Activated T-cell treated with anti-CD3 and anti-CD28 coated beads for 48 hours (primary cell): ENCODE measurements around the gene TC2N.
"Not testable (repeated sequence)": the region's sequence is repeated elsewhere in the genome, so short reads cannot be mapped to it uniquely, and the experiment has no call there.

Experiments
- DNase-seq: peaks from one replicate; pipeline ENCODE4 v3.0.0-alpha.2; 2020; ENCODE audit warnings: low read depth

The TC2N gene

DNA sequence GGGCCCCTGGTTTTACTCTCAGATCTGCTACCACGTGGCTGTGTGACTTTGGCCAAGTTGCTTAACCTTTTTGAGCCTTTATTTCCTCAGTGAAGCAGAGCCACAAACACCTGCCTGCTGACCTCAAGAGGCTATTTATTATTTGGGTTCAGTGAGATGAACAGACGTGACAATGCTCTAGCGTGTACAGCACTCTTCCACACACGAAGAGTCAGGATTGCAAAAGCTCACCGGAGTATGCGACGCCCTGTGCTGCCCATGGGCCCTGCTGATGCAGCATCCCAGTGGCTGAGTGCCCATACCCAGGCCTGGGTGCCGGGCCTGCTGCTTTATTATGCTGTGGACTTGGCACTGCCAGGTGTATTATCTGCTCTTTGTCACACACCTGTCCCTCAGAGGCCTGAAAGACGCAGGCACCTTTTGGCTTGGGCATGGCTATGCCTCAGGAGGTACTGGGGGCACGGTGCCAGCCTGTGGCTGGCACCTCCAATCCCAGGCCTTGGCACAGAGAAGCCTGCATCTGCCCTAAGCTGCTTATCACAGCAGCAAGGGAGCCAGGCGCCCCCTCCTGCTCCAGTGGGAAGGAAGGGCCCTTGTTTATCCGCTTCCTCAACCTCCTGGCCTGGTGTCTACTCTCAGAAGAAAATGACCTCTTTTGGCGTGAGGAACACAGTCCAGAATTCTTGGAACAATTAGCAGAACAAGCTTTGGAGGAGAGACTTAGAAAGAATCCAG is 22.3 kb upstream of the TC2N start:
- DNase-seq, result no peak

DNA sequence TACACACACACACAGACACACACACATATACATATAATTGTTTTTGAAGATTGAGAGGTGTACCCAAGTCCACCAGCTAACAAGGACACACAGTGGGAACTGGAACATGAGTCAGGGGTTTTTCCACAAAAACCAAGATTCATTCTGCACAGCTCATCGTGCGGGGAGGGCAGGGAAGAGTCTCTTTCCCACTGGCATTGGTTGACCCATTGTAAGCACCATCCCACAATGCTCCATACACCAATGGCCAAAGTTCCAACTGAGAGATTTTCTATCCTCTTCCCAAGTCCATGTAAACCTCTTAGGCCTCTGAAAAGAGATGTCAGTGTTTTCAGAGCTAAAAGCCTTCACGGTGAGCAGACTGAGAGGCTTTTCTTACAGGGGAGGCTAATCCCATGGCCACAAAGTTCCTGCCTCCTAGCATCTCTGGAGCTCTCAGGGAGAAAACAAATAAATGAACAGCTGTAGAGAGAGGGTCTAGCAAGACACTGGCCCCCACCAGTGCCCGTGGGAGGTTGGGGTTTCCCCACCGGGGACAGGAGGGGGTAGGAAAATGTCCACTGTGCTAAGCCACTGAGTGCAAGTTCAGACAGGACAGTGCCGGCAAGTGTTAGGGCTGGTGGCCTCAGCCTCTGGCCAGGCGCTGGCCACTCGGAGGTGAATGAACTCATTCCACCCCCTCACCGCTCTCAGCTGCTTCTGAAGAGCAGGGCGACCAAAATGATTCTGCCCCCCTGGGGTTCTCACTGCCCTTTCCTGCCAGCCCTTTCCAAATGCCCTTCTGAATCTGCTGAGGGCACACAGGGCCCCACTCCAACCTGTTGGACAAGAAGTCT is 21.5 kb upstream of the TC2N start:
- DNase-seq, result no peak

GRCh38 chr14:91886961-91887360 is 19.6 kb upstream of the TC2N start:
- DNase-seq, result no peak

DNA sequence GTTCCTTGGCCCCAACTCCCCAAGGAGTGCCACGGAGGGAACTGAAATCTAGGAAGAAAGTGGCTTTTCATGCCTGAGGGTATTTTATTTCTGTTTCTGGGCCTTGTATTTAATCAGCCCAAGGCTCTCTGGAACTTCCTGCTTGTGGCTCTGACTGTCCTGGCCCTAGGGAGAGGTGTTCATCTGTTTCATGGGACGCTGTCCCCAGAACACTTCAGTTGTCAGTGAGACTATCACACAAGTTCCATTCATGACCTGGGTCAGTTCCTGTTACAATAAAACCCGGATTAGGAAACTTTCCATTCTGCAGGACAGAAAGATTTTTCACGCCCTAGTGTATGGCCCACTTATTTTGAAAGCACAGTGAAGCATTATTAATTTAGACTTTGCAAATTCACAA is 18.5 kb upstream of the TC2N start:
- DNase-seq, result no peak

- DNase-seq, result no peak
Observed at GRCh38 chr14:91885113-91885712, 17.9 kb upstream of the TC2N start.

- DNase-seq, result no peak
Observed at GRCh38 chr14:91884664-91885063, 17.3 kb upstream of the TC2N start.

DNA sequence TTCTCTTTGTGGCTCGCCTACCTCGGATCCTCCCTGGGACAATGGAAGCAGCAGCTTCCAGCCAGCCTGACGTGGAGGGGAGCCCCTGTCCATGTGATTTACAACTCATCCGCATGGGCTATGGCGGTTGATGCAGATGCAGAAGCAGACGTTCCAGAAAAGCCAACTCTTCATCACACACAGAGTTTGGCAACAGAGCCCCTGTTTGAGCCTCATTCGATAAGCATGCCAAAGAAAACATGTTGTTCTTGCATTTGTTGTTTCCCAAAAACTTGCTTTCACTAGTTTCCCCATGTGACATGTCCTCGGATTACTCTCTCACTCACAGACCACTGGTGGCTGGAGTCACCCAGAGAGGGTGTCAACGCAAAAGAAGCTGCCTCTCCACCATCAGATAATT is 16.4 kb upstream of the TC2N start:
- DNase-seq, result no peak

DNA sequence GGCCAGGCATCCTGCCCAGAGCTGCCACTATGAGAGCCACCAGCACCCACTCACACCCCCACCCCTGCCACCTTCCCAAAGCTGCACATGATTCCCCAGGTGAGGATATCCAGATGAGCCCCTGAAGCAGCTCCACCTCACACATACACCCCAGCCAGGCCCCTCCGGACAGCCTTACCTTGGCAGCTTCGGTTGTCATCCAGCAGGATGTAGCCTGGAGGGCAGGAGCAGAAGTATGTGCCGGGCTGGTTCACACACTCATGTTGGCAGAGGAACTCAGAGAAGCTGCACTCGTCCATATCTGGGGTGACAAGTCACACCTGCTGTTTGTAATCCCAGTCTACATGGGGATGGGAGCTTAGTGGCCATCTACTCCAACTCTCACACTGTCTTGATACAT is 15.4 kb upstream of the TC2N start:
- no peak for DNase-seq

DNA sequence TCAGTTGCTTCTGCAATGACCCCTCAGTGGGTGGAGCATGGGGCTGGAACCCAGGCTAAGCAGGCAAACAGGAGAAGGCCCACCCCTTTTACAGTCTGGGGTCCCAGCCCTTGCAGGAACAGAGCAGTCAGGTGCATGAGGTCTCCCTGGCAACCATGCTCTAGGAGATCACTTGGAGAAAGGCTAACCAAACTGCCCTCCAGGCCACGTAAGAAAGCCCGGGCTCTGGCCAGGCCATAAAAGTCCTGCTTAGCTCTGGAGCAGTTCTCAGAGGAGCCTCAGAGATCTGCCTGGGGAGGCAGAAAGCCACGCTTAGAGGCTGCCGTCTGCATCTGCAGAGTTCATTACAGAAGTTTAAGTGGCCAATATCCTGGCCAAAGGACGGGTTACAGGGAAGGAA is 15.0 kb upstream of the TC2N start:
- DNase-seq, result no peak

DNA sequence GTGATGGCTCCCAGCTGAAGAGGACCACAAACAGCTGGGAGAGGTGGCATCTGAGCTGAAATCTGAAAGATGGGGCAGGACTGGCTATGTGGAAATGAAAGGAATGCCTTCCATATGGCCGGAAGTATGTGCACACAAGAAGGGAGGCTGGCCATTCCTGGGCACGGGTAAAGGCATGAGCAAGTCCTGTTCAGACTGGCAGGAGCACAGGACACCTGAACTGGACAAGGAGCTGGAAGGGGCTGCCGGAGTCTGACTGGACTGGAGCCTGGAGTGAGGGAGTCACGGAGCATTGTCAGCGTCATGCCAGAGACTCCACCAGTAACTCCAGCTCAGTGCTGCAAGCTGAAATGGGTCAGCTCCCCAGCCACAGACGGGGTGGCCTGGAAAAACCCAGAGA is 11.9 kb upstream of the TC2N start:
- DNase-seq, result no peak

GRCh38 chr14:91878274-91878673 is 10.9 kb upstream of the TC2N start:
- DNase-seq, result no peak

DNA sequence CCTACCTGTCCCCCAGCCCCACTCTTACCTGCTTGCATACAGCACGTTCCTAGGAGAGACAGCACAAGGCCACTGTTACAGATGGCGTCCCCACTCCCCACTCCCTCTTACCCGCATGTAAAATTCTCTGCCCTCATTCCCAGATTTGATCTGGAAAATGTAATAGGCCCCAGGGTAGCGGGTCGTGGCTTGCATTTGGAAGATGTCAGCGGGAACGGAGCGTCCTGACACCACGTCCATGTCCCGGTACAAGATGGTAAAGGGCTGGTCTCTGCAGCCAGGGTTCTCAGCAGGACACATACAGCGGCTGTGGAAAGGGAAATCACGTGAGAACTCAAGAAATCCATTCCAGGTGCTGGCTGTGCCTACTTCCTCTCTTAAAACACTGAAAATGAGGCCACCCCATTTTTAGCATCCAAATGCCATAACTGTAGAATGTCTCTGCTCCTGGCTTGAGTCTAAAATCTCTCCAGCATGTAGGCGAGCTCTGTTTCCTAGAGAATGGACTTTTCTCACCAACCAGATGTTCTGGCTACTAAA is 10.1 kb upstream of the TC2N start:
- DNase-seq, result no peak

DNA sequence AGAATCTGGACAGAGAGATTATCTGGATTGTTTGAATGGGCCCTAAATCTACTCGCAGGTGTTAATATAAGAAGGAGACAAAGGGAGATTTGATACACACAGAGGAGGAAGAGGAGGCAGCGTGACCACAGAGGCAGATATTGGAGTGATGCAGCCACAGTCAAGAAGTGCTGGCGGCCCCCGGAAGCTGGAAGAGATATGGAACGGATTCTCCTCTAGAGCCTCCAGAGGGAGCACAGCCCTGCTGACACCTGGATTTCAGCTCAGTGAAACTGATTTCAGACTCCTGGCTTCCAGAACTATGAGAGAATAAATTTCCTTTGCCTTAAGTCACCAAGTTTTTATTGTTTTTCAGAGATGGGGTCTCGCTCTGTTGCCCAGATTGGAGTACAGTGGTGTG is 9.2 kb upstream of the TC2N start:
- DNase-seq, result no peak

DNA sequence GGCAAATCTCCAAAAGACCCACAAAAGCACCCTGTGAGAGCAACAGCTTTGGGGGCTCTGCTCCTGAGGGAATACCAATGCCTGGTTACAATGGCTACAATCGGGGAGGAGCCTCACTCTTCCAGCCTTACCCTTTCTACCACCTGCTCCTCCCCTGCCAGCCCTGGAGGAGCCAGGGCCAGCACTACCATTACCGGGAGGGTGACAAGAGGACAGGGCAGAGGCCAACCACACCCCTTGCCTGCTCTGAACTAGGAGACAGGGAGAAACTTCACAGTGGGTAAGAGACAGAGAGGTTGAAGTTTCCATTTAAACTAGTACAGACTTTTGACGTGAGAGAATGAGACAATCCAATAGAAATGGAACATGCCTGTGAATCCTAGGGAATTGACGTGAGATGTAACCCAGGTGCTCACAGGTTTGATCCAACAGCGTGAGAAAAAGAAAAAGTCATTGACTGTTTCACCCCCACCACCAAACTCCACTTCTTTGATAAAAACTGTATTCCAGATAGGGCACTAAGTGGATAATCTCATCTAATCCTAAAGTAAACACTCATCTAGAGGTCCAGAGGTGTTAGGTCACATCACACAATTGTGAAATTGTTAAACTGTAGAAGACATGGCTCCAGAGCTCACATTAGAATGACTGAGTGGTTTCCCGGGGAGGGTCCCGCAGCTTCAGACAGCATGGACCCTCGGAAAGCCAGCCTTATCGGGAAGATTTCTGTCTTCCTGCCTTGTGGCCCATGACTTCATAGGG is 8.4 kb upstream of the TC2N start:
- no peak for DNase-seq

DNA sequence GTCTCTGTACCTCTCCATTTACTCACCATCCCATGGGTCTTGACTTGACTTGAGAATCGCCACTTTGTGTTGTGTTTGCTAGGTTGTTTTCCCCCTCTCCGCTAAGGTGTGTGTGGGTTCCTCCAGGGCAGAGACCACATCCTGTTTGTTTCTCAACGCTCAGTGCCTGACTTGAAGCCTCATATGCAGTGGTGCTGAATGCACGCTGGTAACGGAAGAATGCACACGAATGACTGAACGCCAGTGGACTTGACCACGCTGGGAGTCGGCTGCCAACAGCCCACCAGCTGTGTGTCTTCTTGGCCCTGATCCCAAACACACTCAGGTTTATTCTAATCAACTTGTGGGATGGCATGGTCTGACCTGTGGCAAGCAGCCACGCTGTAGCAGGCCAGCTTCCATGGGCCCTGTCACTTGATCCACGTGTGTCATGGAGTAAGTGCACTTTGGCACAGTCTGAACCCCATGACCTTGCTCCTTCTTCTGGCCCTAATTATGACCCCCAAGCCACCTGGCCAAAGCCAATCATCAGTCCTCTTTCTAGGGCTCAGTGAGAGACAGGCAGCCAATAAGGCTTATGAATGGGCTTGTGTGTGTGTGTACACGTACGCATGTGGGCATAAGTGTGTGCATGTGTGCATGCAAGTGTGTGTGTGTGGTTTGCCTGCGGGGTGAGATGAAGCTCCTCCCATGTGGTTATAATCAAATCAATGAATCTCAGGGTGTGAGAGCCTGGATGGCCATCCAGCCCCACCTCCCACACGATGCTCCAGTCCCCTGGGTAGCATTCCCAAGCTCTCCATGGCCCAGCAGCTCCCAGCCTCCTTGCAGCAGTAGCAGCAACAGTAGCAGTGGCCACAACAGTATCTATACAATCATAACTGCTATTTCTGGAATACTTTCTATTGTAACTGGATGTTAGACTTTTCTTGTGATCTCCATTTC is 6.4 kb upstream of the TC2N start:
- DNase-seq, result no peak

DNA sequence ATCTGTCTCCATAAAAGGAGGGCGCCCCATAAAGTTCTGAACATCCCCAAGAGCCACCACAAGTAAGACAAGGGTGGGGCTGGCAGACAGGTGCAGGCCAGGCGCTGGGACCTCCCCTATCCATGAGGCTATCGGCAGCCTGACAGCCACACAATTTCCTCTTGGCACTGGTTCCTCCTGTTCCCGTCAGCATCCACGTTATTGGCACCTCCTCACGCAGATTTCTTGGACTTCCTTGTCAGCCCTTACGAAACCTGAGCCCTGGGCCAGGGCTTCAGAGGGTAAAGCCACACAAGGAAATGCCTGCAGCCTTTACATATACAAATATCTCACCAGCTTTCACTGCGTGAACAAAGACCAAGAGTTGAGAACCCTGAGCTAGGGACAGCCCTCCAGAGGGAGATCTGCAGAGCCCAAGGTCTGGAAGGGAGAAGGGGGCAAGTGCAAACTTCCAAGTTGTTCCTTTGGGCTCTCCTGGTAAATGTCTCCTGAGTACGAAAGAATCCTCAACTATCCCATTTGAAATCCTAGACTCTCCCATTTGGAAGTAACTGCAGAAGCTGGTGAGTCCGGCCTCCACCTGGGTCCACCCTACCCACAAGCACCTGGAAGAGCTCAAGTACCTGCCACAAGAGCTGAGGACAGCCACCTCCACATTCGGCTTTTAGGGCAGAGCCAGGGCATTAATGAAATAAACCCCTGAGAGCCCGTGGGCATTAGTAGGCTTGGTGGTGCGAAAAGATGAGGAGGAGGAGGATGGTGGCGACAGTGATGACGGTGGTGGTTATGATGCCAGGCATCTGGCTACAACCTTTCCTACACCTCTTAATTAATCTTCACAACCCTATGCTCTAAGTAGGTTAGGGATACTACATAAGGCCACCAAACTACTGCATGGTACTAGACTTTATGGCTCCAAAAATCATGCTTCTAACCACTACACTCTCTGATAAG is 5.5 kb upstream of the TC2N start:
- no peak for DNase-seq

GRCh38 chr14:91872011-91872501 is 4.7 kb upstream of the TC2N start:
- DNase-seq, result no peak

DNA sequence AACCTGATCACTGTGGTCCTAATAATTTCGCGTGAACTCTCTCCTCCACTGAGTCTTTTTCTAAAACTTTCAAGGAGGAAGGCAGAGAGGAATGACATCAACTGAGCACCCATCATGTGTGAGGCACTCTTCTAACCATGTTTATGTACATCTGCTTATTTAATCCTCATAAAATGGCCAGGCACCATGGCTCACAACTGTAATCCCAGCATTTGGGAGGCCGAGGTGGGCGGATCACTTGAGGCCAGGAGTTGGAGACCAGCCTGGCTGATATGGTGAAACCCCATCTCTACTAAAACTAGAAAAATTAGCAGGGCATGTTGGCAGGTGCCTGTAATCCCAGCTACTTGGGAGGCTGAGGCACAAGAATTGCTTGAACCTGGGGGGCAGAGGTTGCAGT is 4.1 kb upstream of the TC2N start:
- DNase-seq, result not testable (repeated sequence)

DNA sequence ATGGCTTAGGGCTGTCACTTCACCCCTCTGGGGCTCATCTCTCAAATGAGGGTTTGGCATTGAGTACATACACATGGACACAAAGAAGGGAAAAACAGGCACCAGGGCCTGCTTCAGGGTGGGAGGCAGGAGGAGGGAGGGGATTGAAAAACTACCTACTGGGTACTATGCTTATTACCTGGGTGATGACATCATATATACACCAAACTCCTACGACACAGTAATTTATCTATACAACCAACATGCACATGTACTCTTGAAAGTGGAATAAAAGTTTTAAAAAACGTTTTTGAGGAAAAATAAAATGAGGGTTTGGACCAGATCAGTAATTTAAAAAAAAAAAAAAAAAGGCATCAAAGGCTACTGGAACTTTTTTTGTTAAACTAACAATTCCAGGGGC is 3.6 kb upstream of the TC2N start:
- DNase-seq, result no peak

DNA sequence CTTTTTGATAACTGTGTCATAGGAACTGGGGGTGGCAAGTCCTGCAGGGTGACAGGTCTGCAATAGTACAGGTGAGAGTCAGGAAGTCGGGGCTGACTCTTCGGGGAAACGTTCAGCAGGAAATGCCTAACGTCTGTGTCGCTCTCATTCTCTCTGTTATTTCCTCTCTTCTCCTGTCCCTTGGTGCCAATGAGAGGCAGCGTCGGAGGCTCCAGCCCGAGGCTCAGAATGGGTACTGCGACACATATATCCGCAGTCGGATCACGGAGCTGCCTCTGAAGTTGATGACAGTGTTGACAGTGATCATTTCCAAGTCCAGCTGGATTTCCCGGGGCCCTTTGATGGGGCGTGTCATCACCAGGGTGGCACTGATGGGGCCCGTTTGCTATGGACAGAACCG is 2.7 kb upstream of the TC2N start:
- DNase-seq, result no peak
